Kidney (tissue), 14 donors: ENCODE measurements around the gene GALNT9. TPM values are rescaled to one million over a fixed set of nuclear protein-coding genes. Genes with fewer than 3 reads are reported as not detected.

Source experiments
- DNase-seq, 5 donors: peaks; one replicate each; pipeline ENCODE4 v3.0.0-alpha.2; 2013 to 2020
- FAIRE-seq: peaks from 2 replicates; lab custom pipeline; 2012; peaks lifted over from hg19 to GRCh38; lab: Jason Lieb, UNC
- H3K27ac ChIP-seq, 2 donors: one replicate each; pipeline ENCODE4 v1.7.0; 2013; ENCODE audit warnings: low read depth in 2 of 2, low read length in 2 of 2, inconsistent platforms in 1 of 2
- H3K27me3 ChIP-seq: one replicate; pipeline ENCODE4 v1.7.1; 2013; ENCODE audit warnings: low read length, inconsistent platforms; ENCODE audit not compliant: control insufficient read depth, insufficient read depth
- H3K36me3 ChIP-seq, 3 donors: one replicate each; pipeline versions ENCODE4 v1.7.0 to v1.7.1; 2013; ENCODE audit warnings: low read length in 3 of 3, control low read depth in 1 of 3, inconsistent platforms in 1 of 3; ENCODE audit not compliant: insufficient read depth in 3 of 3, control insufficient read depth in 2 of 3
- H3K4me1 ChIP-seq, 3 donors: one replicate each; pipeline versions ENCODE4 v1.7.0 to v1.7.1; 2013; ENCODE audit warnings: low read length in 3 of 3, inconsistent platforms in 1 of 3, low read depth in 1 of 3; ENCODE audit not compliant: control insufficient read depth in 2 of 3, insufficient read depth in 2 of 3
- H3K4me3 ChIP-seq, 3 donors: one replicate each; pipeline versions ENCODE4 v1.7.0 to v1.8.1; 2013; ENCODE audit warnings: low read length in 3 of 3, control low read depth in 1 of 3, inconsistent platforms in 1 of 3
- H3K9ac ChIP-seq, 3 donors: one replicate each; pipeline versions ENCODE4 v1.7.0 to v1.7.1; 2013; ENCODE audit warnings: low read length in 3 of 3, control low read depth in 1 of 3, inconsistent platforms in 1 of 3
- H3K9me3 ChIP-seq, 3 donors: one replicate each; pipeline versions ENCODE4 v1.7.0 to v1.7.1; 2013; ENCODE audit warnings: low read length in 3 of 3, control low read depth in 1 of 3, inconsistent platforms in 1 of 3; ENCODE audit not compliant: control insufficient read depth in 2 of 3, insufficient read depth in 1 of 3
- CTCF ChIP-seq: IDR thresholded peaks from 3 replicates; pipeline ENCODE4 v1.5.1; 2012; ENCODE audit warnings: mild to moderate bottlenecking, moderate library complexity, borderline replicate concordance; ENCODE audit not compliant: insufficient read depth; ENCODE audit errors: extremely low read depth
- intact Hi-C: fragments of 100-400 bp; cut with DNase I; formaldehyde crosslinking; loops from one replicate; pipeline ENCODE4 v1.11.1; 2022
- polyA plus RNA-seq: library from polyadenylated mRNA; stranded (reverse); fragments of 350-450 nt; fragmentation: Illumina TruSeq; extraction: RNeasy Lipid Tissue Mini Kit (QIAGEN cat#74804); gene quantifications from one replicate; pipeline ENCODE4 v1.2.3, GENCODE V29; 2014; ENCODE audit warnings: low read depth, low replicate concordance; ENCODE audit not compliant: insufficient read depth
- total RNA-seq: library from RNA; stranded (reverse); fragmentation: NEBNext Ultra II Directional; extraction: Animal tissue kit (Norgen Biotek cat#: 25700); gene quantifications from one replicate; pipeline ENCODE4 v1.2.1, GENCODE V29; 2021
- donor health status: control.
- donor health status: control.
- donor health status: control.
- donor health status: control.
- donor health status: control.
- donor health status: DM: yes; HTN: yes; CAD: no.
- donor health status: Normal renal cell carcinoma (clear cell type).

GALNT9 gene
- total and polyA plus RNA-seq, 2 donors from 2014 or later = 4.8 to 20.7 TPM

DNA sequence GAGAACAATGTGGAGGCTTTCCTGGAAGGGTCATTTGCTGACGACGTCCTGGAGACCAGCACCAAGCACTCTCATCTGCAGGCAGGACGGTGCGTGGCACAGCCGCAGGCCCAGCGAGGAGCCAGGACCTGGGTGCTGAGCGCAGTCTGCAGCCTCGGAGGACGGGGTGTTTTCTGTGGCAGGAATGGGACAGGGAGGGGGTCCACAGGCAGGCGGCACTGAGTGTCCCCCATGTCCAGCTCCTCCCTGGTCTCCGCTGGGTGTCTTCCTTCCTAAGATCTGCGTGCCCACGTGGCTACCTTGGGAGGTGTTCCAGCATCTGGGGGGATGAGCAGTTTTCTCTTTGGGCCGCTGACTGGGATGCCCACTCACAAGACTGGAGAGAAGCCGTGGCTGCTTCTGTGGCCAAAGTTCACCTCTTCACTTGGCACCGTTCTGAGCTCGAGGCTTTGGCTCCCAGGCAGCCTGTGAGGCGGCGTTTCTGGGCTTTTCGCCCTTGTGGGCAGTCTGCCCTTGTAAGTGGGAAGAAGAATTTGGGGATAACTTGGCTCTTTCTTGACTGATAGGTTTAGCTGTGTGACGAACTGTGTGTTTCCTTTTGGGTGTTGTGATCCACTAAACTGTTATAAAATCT, 112.9 kb downstream of the GALNT9 start:
- no peak overlapping the region for H3K9ac ChIP-seq
- H3K9me3 ChIP-seq = no peaks in the 10 kb centered on the region
- H3K4me1 ChIP-seq = no peaks in the 10 kb centered on the region
- intact Hi-C loops = no loop called here
- TF ChIP-seq CTCF = no peak
- FAIRE-seq (no peak), DNase-seq (peak in 1 of 5 donors; percentile 52)
- H3K27ac ChIP-seq = no peak overlapping the region
- no peaks in the 10 kb centered on the region for H3K27me3 ChIP-seq
- no peaks in the 10 kb centered on the region for H3K36me3 ChIP-seq
- H3K4me3 ChIP-seq = no peak overlapping the region

DNA sequence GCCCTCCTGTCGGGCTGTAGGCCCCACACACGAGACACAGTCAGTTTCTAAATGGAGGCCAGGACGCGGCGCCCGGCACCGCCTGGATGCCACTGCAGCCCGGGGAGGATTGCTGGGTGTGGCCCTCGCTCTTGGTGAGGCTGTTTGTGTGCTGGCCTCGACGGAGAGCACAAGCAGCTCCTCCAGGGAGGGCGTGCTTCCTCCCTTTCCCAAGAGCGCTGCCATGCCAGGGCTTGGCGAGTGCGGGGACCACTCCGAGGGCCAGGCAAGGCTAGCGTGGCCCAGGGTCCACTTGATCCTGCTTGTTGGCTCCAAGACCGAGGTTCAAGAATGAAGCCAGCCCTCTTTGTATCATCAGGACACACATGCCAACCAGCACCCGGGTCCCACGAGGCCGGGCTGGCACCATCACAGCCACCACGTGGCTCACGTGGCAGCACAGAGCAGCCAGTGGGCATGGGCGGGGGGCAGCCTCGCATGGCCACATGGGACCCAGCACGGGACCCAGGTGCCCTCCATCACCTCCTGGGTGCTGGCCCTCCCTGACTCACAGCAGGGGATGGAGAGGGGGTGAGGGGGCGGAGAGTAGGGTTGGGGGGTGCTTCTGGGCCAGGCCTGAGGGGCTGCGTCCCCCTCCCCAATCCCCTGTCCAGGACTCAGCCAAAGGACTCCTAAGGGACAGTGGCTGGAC, 113.9 kb downstream of the GALNT9 start:
- no peaks in the 10 kb centered on the region for H3K9me3 ChIP-seq
- intact Hi-C loops = no loop called here
- no peak for FAIRE-seq

DNA sequence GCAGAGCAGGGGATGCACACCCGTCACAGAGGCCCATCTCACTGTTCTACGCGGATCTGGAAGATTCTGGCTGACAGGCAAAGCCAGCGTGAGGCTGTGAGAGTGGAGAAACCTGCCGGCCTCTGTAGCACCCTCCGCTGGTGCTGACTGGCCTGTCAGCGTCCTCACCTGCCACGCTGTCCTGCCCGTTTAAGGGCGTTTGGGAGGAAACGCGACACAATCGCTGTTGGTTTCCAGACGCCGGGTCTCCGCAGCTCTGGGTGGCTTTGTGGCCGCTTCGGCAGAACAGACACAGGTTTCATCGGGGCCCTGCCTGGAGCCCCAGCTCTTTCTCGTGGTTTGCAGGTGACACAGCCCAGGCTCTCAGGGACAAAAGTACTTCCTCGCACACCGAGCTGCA, 114.5 kb downstream of the GALNT9 start:
- no peak for TF ChIP-seq CTCF
- FAIRE-seq = no peak
- H3K36me3 ChIP-seq = no peaks in the 10 kb centered on the region
- H3K27ac ChIP-seq = no peak overlapping the region
- no peak overlapping the region for H3K9ac ChIP-seq
- intact Hi-C loops = no loop called here
- no peaks in the 10 kb centered on the region for H3K4me1 ChIP-seq
- no peak overlapping the region for H3K4me3 ChIP-seq
- H3K27me3 ChIP-seq = no peaks in the 10 kb centered on the region
- H3K9me3 ChIP-seq = no peaks in the 10 kb centered on the region
- DNase-seq = peak in 1 of 5 donors; percentile 27

More for the DNA sequence above, 113.9 kb downstream of the GALNT9 start:
- no peak for TF ChIP-seq CTCF
- Histone ChIP-seq H3K9ac (no peak overlapping the region), H3K4me3 (no peak overlapping the region), H3K27me3 (no peaks in the 10 kb centered on the region), H3K4me1 (no peaks in the 10 kb centered on the region), H3K36me3 (no peaks in the 10 kb centered on the region), H3K27ac (no peak overlapping the region)
- peak in 1 of 5 donors; percentile 41 for DNase-seq
